Skin of body (tissue), 2 donors: Measurements from ENCODE around the gene TMEM267. TPM values are rescaled to one million over a fixed set of nuclear protein-coding genes. Genes with fewer than 3 reads are reported as not detected.
"Not testable (repeated sequence)": the region's sequence is repeated elsewhere in the genome, so short reads cannot be mapped to it uniquely, and the experiment has no call there.

Source experiments
- DNase-seq: peaks from one replicate; lab custom pipeline; 2025; lab: John Stamatoyannopoulos, UW
- total RNA-seq: library from RNA; depleted of rRNA; stranded (reverse); fragments of >200 nt; gene quantifications from one replicate; pipeline ENCODE4 v1.2.3, GENCODE V29; 2014

Gene TMEM267
- total RNA-seq, 1 donor from 2014 or later: 13.5 TPM

GRCh38 chr5:43410414-43410813 is 73.3 kb downstream of the TMEM267 start:
- DNase-seq: no peak

- DNase-seq: no peak
Observed at GRCh38 chr5:43409809-43410271, 73.8 kb downstream of the TMEM267 start.

GRCh38 chr5:43402524-43403066 is 81.1 kb downstream of the TMEM267 start:
- DNase-seq: not testable (repeated sequence)

GRCh38 chr5:43401827-43402226 is 81.8 kb downstream of the TMEM267 start:
- DNase-seq: no peak

GRCh38 chr5:43400082-43400481 is 83.6 kb downstream of the TMEM267 start:
- no peak for DNase-seq

GRCh38 chr5:43396762-43397304 is 86.8 kb downstream of the TMEM267 start:
- no peak for DNase-seq

Other genes with a start within 250 kb of the TMEM267 start
- gene HMGCS1, start 170.5 kb downstream of the TMEM267 start, total RNA-seq: 168 TPM
- 4.3 TPM for gene CCL28, start 71.5 kb downstream of the TMEM267 start, total RNA-seq
- 5.1 TPM for gene C5orf34, start 31.3 kb upstream of the TMEM267 start, total RNA-seq
- 58.5 TPM for gene PAIP1, start 73.2 kb upstream of the TMEM267 start, total RNA-seq
- gene NNT, start 119.3 kb upstream of the TMEM267 start, total RNA-seq: 81.5 TPM